Putamen (tissue), 1 donor: ENCODE measurements around the gene RFX7.
"Not testable (repeated sequence)": the region's sequence is repeated elsewhere in the genome, so short reads cannot be mapped to it uniquely, and the experiment has no call there.

ENCODE experiments used
- DNase-seq: peaks from one replicate; pipeline ENCODE4 v3.0.0-alpha.2; 2016; ENCODE audit warnings: low spot score

Gene RFX7

GRCh38 chr15:56205061-56205876, 38.4 kb downstream of the RFX7 start:
- no peak for DNase-seq

- not testable (repeated sequence) for DNase-seq
Observed at GRCh38 chr15:56203312-56203922, 40.3 kb downstream of the RFX7 start.

- no peak for DNase-seq
Observed at GRCh38 chr15:56202701-56203100, 41.0 kb downstream of the RFX7 start.

- DNase-seq, result no peak
Observed at GRCh38 chr15:56199038-56199437, 44.6 kb downstream of the RFX7 start.

GRCh38 chr15:56194035-56194434, 49.6 kb downstream of the RFX7 start:
- DNase-seq, result no peak

- no peak for DNase-seq
Observed at GRCh38 chr15:56192659-56193442, 50.8 kb downstream of the RFX7 start.

- no peak for DNase-seq
Observed at GRCh38 chr15:56187665-56188064, 56.0 kb downstream of the RFX7 start.

GRCh38 chr15:56185980-56186379, 57.7 kb downstream of the RFX7 start:
- DNase-seq, result no peak

- no peak for DNase-seq
Observed at GRCh38 chr15:56184516-56184915, 59.2 kb downstream of the RFX7 start.

GRCh38 chr15:56180851-56181250, 62.8 kb downstream of the RFX7 start:
- no peak for DNase-seq

GRCh38 chr15:56176996-56177395, 66.7 kb downstream of the RFX7 start:
- DNase-seq, result no peak

- DNase-seq, result no peak
Observed at GRCh38 chr15:56175788-56176187, 67.9 kb downstream of the RFX7 start.

GRCh38 chr15:56174649-56175048, 69.0 kb downstream of the RFX7 start:
- DNase-seq, result no peak

GRCh38 chr15:56168394-56168793, 75.3 kb downstream of the RFX7 start:
- DNase-seq, result no peak

GRCh38 chr15:56165234-56165633, 78.4 kb downstream of the RFX7 start:
- DNase-seq, result no peak

GRCh38 chr15:56160966-56161365, 82.7 kb downstream of the RFX7 start:
- no peak for DNase-seq

GRCh38 chr15:56156877-56157276, 86.8 kb downstream of the RFX7 start:
- no peak for DNase-seq

GRCh38 chr15:56155278-56155677, 88.4 kb downstream of the RFX7 start:
- DNase-seq, result not testable (repeated sequence)

GRCh38 chr15:56154768-56155167, 88.9 kb downstream of the RFX7 start:
- not testable (repeated sequence) for DNase-seq

GRCh38 chr15:56150204-56150603, 93.5 kb downstream of the RFX7 start:
- no peak for DNase-seq

- no peak for DNase-seq
Observed at GRCh38 chr15:56148064-56148463, 95.6 kb downstream of the RFX7 start.

GRCh38 chr15:56146756-56147155, 96.9 kb downstream of the RFX7 start:
- no peak for DNase-seq

GRCh38 chr15:56128081-56128480, 115.6 kb downstream of the RFX7 start:
- DNase-seq, result no peak
